GM19452 (cell line): ENCODE measurements around the gene HDAC7.
A peak's percentile ranks its signal among the peaks of the same experiment; 100 is the strongest.
"Not testable (repeated sequence)": the region's sequence is repeated elsewhere in the genome, so short reads cannot be mapped to it uniquely, and the experiment has no call there.

ENCODE experiments used
- ATAC-seq: cut with Tn5 transposase; IDR thresholded peaks from one replicate; pipeline ENCODE4 v1.9.1; 2021; ENCODE audit not compliant: unreplicated experiment

HDAC7 gene

DNA sequence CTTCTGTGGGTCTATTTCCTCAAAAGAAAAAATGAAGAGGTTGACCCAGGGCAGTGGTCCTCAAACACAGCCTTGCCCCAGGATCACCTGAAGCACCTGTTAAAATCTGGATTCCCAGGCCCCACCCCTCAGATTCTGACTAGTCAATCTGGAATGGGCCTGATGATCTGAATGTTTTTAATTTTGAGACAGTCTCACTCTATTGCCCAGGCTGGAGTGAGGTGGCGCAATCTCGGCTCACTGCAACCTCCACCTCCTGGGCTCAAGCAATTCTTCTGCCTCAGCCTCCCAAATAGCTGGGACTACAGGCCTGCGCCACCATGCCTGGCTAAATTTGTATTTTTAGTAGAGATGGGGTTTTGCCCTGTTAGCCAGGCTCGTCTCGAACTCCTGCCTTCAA is 4.3 kb downstream of the HDAC7 start:
- not testable (repeated sequence) for ATAC-seq

- ATAC-seq, result no peak
These were observed 5.0 kb downstream of the HDAC7 start for GRCh38 chr12:47814539-47815170.

GRCh38 chr12:47813511-47814196 is 6.0 kb downstream of the HDAC7 start:
- ATAC-seq, result peak; percentile 8

DNA sequence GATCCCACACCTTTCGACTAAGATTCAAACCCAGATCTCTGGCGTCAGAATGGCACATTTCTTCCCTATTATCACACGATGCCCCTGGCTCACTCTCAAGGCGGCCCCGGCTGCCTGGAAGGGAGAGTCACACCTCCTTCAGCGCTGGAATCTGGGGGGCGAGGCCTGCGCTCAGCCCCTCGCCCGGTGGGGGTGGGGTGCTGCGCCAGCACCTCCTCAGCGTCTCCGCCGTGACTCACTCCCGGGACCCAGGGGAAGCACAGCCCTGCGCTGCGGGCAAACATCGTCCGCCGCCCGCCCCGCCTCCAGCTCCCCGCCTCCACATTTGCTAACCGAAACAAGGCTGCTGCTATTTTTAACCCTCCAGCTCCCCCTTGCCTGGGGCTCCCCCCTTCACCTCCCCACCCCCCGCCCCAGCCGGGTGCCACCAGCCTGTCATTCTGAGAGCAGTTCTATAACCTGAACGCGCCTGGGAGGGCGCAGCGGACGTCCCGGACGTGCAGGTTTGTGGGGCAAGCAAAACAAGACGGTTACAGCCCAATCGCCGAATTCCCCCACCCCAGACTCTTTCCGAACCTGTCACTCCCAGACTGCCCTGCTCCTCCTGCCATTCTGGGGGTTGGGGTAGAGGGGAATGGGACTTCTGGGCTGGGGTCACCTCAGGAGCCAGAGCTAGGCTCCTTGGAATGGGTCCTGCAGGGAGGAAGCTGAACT is 6.7 kb downstream of the HDAC7 start:
- peak; percentile 62 for ATAC-seq

- no peak for ATAC-seq
These were observed 7.9 kb downstream of the HDAC7 start for GRCh38 chr12:47811581-47812484.

- ATAC-seq, result no peak
These were observed 8.7 kb downstream of the HDAC7 start for GRCh38 chr12:47811072-47811396.

- not testable (repeated sequence) for ATAC-seq
These were observed 10.2 kb downstream of the HDAC7 start for GRCh38 chr12:47809518-47809917.

DNA sequence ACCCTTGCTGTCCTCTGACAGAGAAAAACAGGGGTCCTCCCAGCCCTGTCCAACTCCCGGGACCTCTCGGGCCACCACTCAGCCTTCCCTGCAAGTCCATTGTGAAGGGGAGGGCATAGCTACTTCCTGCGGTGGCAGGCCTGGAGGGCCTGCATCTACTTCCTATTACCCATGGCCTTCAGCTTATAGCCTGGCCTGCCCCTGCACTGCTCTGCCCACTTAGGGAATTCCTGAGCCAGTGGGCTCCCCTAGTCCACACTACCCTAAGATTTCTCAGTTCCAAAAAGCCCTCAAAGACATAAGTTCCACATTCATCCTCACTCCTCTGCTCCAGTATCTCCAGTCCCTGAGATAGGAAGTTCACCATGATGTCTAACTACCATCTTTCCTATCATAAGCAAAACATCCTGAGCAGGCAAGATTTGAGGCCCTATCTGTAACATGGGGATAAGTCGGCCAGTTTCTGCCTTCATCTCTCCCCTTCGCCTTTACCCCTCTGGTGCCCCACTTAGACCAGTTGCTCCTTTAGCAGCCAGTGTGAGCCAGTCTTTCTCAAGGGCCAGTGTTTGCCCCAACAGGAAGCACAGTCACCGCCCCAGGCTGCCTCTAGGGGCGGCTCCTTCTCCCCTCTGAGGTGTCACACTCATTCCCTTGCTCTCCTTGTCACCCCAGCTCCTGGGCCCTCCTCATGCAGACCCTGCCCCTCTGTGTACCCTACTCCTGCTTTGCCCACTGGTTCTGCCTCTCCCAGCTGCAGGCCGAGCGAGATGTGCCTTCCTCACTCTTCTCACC is 10.9 kb downstream of the HDAC7 start:
- no peak for ATAC-seq

GRCh38 chr12:47808050-47808449 is 11.7 kb downstream of the HDAC7 start:
- peak; percentile 39 for ATAC-seq

DNA sequence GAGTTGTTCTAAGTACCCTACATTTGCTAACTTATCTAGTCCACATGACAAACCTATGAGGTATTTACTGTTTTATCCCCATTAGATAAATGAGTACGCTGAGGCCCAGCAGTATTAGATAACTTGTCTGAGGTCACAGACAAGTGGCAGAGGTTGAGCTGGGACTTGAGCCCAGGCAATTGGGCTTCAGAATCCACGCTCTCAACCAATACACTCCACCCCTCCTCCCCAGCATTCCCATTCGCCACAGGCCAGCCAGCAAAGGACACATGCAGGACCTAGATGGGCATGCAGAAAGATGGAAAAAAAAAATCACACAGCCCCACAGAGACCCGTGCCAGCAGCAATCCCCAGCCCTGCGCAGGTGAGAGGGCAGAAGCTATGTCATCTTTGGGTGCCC is 12.4 kb downstream of the HDAC7 start:
- no peak for ATAC-seq

DNA sequence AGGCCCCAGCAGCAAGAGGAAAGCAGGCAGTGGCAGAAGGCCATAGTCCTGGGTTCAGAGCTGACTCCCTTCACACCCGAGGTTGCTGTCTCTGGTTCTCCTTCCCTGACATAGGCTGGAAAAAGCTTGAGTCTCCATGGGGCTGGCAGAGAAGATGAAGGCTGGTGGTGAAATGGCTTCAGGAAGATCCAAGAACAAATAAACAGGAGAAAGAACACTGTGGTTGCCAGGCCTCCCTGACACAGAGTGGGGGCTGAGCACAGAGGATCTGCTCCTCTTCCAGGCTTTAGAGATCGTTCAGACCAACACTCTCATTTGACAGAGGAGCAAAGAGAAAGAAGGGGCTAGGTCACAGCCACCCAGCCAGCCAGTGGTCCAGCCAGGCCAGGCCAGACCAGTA is 14.3 kb downstream of the HDAC7 start:
- no peak for ATAC-seq

DNA sequence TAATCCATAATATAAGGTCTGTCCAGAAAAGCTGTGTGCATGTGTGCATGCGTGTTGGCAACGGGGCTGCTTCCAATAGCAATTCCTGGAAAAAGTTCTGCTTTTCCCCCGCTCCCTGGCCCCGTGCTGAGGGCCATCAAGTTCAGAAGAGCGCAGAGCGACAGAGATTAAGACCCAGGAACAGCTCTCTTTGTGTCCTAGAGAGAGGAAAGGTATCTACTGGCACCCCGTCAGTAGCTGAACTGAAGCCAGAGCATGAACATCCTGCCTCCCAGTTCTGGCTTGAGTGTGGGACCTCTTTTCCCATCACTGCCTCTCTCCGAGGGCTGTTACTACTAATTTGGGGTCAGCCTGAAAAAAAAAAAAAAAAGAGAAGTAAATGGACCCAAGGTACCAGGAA is 15.5 kb downstream of the HDAC7 start:
- ATAC-seq, result no peak

GRCh38 chr12:47803191-47803875 is 16.4 kb downstream of the HDAC7 start:
- ATAC-seq, result no peak

DNA sequence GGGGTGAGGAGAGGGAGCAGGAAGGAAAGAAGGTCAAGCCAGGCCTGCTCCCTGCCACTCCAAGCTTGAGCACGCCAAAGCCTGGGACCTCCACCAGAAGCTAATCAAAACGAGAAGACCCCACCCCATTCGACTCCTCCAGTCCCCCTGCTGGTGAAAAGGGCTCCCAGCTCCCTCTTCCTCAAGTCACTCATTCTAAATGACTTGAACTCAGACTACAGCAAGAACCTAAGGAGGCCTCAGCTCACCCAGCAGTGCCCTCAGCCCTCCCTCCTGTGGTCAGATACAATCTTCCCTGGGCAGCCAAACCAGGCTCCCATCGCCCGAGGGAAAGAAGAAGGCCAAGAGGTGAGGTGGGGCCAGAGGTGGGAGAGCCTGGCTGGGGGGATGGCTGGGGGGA is 17.4 kb downstream of the HDAC7 start:
- ATAC-seq, result no peak

- ATAC-seq, result no peak
These were observed 17.8 kb downstream of the HDAC7 start for GRCh38 chr12:47801904-47802246.

DNA sequence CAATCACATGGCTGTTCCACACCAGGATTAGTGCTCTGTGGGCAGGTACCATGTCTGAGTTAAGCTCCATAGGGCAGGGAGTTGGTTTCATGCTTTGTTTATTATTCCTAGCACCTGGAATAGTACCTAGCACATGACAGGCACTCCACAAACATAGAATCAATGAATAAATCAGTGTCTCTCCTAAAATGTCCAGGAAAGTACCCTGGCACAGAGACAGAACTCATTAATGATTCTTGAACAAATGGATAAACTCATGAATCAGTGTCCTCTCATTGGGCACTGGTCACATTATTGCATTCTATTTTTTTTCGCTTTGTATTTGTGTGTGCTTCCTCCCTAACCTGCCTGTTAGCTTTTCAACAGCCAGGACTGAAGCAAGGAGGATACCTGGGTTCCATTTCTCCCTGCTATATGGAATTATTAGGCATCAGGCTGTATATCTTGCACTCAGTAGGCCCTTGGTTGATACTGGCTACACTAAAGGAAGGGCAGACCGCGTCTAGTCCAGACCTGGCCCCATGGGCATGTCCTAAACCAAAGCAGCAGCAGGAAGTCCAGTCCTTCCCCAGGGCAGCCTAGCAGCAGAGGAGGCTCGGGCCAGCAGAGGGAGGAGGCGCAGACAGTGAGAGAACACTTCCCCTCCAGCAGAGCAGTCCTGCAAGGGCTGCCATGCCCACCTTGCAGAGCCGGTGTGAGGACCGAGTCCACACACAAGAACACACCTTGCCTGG is 18.4 kb downstream of the HDAC7 start:
- ATAC-seq, result no peak

DNA sequence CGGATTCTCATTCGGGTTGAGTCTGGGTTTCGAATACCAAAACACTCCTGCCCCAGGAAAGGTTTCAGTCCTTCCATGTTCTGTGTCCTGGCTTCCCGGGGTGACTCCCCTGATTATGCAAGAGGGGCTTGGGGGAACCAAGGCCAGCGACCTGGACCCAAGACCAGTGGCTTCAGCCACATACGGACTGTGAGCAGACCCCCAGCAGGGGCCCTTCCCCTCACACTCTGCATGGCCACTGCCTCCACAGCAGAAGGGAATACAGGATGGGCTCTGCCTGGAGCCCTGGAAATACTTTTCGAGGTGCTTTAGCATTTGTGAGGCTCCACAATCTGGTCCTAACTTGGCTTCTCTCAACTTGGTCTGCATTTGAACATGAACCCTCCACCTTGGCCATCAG is 19.1 kb downstream of the HDAC7 start:
- no peak for ATAC-seq

DNA sequence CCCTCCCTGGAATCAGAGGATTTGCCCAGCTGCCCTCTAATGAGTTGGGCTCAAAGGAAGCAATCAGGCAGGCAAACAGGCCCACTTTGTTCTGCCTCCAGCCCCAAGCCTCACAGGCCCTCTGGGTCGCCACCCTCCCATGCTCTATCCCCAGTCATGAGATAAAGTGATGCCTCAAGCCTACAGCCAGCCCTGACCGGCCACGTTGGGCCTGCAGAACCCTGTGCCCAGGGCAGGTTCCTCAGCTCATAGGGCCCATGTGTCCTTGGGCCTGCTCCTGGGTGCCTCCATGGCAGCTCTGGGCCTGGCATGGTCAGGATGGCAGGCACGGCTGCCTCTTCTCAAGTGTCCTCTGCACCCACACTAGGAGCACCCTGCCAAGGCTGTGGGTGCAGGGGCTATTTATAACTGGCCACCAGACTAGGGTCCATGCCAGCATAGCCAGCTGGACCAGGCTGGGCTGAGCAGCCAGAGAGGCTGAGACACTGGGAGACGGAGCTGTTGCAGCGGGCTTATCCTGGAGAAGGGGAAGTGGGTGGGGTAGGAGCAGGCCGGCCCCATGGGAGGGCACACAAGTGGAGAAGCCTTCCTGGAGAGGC is 20.2 kb downstream of the HDAC7 start:
- ATAC-seq, result no peak

DNA sequence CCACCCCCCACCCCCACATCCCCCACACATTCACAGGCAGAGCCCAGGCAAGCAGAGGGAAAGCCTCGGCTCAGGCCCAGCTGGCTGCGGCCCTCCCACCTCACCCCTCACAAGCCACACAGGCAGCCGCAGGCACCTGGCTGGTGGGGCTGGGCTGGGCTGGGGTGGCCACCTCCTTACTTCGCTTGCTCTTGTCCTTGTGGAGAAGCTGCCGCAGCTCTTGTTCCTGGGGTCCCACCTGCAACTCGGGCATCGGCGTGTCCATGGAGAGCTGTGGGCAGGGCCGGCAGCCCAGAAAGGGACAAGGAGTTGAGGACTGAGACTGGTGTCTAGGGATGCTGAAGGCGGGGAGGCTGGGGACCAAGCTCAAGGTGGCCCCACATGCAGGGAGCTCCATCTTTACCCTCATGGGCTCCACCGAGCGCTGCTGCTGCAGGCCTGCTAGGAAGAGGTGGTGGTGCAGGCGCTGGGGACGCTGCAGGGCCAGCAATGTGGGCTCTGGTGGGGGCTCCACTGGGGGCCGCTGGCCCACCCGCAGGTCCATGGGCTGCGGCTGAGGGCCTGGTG is 21.2 kb downstream of the HDAC7 start:
- no peak for ATAC-seq
